ENCODE measurements around the gene ARSI.

ARSI gene

DNA sequence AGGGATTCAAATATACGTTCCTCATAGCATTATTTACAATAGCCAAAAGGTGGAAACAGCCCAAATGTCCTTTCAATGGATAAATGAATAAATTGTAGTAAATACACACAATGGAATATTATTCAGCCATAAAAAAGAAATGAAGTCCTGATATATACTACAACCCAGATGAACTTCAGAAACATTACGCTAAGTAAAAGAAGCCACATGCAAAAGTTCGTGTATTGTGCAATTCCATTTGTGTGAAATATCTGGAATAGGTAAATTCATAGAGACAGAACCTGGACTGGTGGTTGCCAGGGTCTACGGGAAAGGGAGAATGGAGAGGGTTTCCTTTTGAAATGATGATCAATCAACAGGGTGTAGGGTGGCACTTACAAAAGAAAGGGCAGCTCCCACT, 12.5 kb upstream of the ARSI start:
- Histone ChIP-seq H3K9me3 (ENCODE audit: control insufficient read depth in 1 of 2, low read length in 2 of 2) (no peaks in the 10 kb centered on the region), H3K36me3 (ENCODE audit: control insufficient read depth in 1 of 2, insufficient read depth in 2 of 2, low read length in 2 of 2) (no peaks in the 10 kb centered on the region), H3K27me3 (ENCODE audit: low read depth, low read length) (no peaks in the 10 kb centered on the region), H3K27ac (ENCODE audit: low read length) (no peak overlapping the region), H3K4me1 (ENCODE audit: control insufficient read depth in 1 of 2, insufficient read depth in 2 of 2, low read length in 2 of 2) (no peaks in the 10 kb centered on the region), H3K4me3 (ENCODE audit: low read depth in 1 of 2, low read length in 2 of 2) (no peak overlapping the region)

DNA sequence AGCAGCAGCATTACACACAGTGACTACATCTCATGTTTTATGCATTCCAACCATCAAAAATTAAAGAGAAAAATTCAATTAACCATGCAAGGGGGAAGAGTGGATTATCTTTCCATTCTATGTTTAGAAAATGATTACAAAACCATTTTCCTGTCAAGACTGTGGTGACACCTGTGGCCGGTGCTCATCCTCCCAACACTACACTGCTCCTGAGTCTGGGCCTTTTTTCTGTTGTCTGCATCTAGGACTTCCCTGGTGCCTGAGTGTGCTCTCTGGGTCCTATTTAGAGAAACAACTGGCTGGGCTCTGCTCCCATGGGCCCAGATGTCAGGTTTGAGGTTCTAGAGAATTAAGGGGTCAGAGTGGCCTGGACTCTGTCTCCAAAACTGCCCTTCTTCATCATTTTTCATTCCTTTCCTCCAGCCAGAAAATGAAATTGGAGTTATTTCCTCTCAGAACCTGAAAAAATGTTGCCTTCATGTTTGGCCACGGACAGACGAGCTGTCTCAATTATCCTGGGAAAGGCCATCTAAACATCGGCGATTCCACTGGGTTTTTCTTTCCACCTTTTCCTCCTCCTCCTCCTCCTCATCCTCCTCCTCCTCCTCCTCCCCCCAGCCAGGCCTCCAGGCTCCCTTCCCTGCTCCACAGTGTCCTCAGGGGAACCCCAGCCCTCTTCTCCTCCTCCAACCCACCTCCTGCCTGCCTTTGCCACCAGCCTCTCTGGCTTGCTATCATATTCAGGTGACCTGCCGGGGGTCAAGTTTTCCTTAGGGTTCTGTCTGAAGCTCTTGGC, 11.4 kb upstream of the ARSI start:
- Histone ChIP-seq H3K4me3 (ENCODE audit: low read depth in 1 of 2, low read length in 2 of 2) (no peak overlapping the region), H3K9me3 (ENCODE audit: control insufficient read depth in 1 of 2, low read length in 2 of 2) (no peaks in the 10 kb centered on the region), H3K27me3 (ENCODE audit: low read depth, low read length) (no peaks in the 10 kb centered on the region), H3K27ac (ENCODE audit: low read length) (no peak overlapping the region), H3K36me3 (ENCODE audit: control insufficient read depth in 1 of 2, insufficient read depth in 2 of 2, low read length in 2 of 2) (no peaks in the 10 kb centered on the region), H3K4me1 (ENCODE audit: control insufficient read depth in 1 of 2, insufficient read depth in 2 of 2, low read length in 2 of 2) (peaks cover 0 to 5% of the 10 kb centered on the region in 2 donors)

DNA sequence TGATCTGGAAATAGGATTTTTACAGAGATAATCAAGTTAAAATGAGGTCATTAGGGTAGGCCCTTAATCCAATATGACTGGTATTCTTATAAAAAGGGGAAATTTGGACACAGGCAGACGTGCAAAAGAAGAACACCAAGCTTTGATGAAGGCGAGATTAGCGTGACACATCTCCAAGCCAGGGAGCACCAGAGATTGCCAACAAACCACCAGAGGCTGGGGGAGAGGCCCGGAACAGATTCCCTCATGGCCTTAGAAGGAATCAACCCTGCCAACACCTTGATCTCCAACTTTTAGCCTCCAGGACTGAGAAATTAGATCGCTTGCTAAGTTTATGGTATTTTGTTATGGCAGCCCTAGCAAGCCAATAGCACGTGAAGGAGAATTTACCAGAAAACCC, 10.8 kb upstream of the ARSI start:
- Histone ChIP-seq H3K4me3 (ENCODE audit: low read depth in 1 of 2, low read length in 2 of 2) (no peak overlapping the region), H3K9me3 (ENCODE audit: control insufficient read depth in 1 of 2, low read length in 2 of 2) (no peaks in the 10 kb centered on the region), H3K27me3 (ENCODE audit: low read depth, low read length) (no peaks in the 10 kb centered on the region), H3K27ac (ENCODE audit: low read length) (no peak overlapping the region), H3K36me3 (ENCODE audit: control insufficient read depth in 1 of 2, insufficient read depth in 2 of 2, low read length in 2 of 2) (no peaks in the 10 kb centered on the region), H3K4me1 (ENCODE audit: control insufficient read depth in 1 of 2, insufficient read depth in 2 of 2, low read length in 2 of 2) (peaks cover 0 to 7% of the 10 kb centered on the region in 2 donors)

DNA sequence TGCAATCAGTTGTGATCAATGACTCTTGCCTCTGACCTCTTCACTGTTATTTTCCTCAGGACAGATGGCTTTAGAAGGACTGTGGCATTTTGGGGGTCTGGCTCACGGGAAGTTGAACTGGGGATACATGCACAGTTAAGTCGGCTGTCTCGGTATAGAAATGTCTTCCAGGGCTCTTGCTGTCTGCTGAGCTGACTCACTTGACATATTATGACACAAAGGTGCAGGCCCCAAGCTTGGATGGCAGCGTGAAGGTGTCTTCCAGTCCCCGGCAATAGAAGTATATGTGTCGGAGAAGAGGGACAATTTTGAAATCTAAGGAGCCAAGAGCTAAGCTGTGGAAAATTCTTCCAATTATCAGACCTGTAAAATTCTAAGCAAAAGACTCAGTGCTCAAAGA, 9.8 kb upstream of the ARSI start:
- Histone ChIP-seq H3K36me3 (ENCODE audit: control insufficient read depth in 1 of 2, insufficient read depth in 2 of 2, low read length in 2 of 2) (no peaks in the 10 kb centered on the region), H3K4me1 (ENCODE audit: control insufficient read depth in 1 of 2, insufficient read depth in 2 of 2, low read length in 2 of 2) (peaks cover 0 to 7% of the 10 kb centered on the region in 2 donors), H3K4me3 (ENCODE audit: low read depth in 1 of 2, low read length in 2 of 2) (no peak overlapping the region), H3K9me3 (ENCODE audit: control insufficient read depth in 1 of 2, low read length in 2 of 2) (no peaks in the 10 kb centered on the region), H3K27ac (ENCODE audit: low read length) (no peak overlapping the region), H3K27me3 (ENCODE audit: low read depth, low read length) (no peaks in the 10 kb centered on the region)

DNA sequence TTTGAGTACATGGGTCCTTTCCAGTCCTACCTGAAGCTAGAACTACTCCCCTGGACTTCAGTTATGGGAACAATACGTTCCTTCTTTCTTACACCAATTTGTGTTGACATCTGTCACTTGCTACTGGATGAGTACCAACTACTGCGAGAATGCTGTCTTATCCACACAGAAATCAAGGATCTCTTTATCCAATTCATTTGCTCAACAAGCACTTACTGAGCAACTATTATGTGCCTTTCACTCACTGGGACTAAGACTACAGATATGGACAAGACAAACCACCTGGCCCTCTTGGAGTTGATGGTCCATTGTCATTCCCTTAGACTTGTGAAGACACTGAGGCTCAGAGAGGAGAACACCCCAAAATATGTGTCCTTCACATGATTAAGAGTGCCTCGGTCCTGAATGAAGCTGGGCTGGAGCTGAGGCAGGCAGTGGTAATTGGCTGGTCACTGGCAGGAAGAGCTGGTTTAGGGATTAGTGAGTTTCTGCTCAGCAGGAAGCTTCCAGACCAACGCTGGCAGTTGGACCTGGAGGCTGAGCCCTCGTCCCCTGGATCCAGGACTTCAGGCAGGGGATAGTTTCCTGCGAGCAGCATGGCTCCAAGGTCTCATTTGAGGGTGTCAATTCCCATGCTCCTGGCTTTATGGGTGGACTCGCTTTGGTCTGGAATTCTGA, 8.4 kb upstream of the ARSI start:
- Histone ChIP-seq H3K9me3 (ENCODE audit: control insufficient read depth in 1 of 2, low read length in 2 of 2) (no peaks in the 10 kb centered on the region), H3K4me3 (ENCODE audit: low read depth in 1 of 2, low read length in 2 of 2) (no peak overlapping the region), H3K36me3 (ENCODE audit: control insufficient read depth in 1 of 2, insufficient read depth in 2 of 2, low read length in 2 of 2) (no peaks in the 10 kb centered on the region), H3K27me3 (ENCODE audit: low read depth, low read length) (no peaks in the 10 kb centered on the region), H3K4me1 (ENCODE audit: control insufficient read depth in 1 of 2, insufficient read depth in 2 of 2, low read length in 2 of 2) (peaks cover 0 to 7% of the 10 kb centered on the region in 2 donors), H3K27ac (ENCODE audit: low read length) (no peak overlapping the region)

DNA sequence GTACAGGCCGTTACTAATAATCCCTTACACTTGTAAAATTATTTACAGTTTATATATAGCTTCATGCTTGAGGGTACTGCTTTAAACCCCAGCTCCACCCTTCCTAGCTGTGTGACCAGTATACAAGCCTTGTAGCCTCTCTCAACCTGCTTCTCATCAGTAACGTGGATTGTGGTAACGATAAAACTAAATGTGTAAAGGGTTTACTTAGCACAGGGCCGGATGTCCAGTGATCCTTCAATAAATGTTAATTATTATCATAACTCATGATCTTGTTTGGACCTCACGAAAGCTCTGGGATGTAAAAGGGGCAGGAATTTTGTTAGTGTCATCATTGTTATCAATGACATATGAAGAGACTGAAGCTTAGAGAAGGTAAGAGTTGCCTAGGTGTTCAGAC, 7.5 kb upstream of the ARSI start:
- H3K27ac ChIP-seq (ENCODE audit: low read length) = no peak overlapping the region
- peaks cover 0 to 7% of the 10 kb centered on the region in 2 donors for H3K4me1 ChIP-seq (ENCODE audit: control insufficient read depth in 1 of 2, insufficient read depth in 2 of 2, low read length in 2 of 2)
- no peaks in the 10 kb centered on the region for H3K36me3 ChIP-seq (ENCODE audit: control insufficient read depth in 1 of 2, insufficient read depth in 2 of 2, low read length in 2 of 2)
- no peak overlapping the region for H3K4me3 ChIP-seq (ENCODE audit: low read depth in 1 of 2, low read length in 2 of 2)
- no peaks in the 10 kb centered on the region for H3K27me3 ChIP-seq (ENCODE audit: low read depth, low read length)
- no peaks in the 10 kb centered on the region for H3K9me3 ChIP-seq (ENCODE audit: control insufficient read depth in 1 of 2, low read length in 2 of 2)

DNA sequence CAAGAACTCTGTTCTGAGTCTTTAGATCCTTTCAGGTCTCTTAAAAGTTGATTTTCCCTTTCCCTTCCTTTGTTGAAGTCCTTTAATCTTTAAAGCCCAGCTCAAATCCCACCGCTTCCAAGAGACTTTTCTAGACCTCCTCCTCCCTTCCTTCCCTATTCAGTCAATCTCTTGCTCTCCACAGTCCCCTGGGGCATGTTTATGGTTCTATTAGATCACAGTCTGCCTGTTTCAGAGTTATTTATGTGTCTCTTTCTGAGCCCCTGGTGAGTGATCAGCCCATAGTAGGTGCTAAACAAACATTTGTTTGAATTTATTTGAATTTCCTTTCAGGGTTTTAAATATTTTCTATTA, 7.2 kb upstream of the ARSI start:
- Histone ChIP-seq H3K27me3 (ENCODE audit: low read depth, low read length) (no peaks in the 10 kb centered on the region), H3K27ac (ENCODE audit: low read length) (no peak overlapping the region), H3K9me3 (ENCODE audit: control insufficient read depth in 1 of 2, low read length in 2 of 2) (no peaks in the 10 kb centered on the region), H3K4me3 (ENCODE audit: low read depth in 1 of 2, low read length in 2 of 2) (no peak overlapping the region), H3K36me3 (ENCODE audit: control insufficient read depth in 1 of 2, insufficient read depth in 2 of 2, low read length in 2 of 2) (no peaks in the 10 kb centered on the region), H3K4me1 (ENCODE audit: control insufficient read depth in 1 of 2, insufficient read depth in 2 of 2, low read length in 2 of 2) (peaks cover 0 to 7% of the 10 kb centered on the region in 2 donors)

DNA sequence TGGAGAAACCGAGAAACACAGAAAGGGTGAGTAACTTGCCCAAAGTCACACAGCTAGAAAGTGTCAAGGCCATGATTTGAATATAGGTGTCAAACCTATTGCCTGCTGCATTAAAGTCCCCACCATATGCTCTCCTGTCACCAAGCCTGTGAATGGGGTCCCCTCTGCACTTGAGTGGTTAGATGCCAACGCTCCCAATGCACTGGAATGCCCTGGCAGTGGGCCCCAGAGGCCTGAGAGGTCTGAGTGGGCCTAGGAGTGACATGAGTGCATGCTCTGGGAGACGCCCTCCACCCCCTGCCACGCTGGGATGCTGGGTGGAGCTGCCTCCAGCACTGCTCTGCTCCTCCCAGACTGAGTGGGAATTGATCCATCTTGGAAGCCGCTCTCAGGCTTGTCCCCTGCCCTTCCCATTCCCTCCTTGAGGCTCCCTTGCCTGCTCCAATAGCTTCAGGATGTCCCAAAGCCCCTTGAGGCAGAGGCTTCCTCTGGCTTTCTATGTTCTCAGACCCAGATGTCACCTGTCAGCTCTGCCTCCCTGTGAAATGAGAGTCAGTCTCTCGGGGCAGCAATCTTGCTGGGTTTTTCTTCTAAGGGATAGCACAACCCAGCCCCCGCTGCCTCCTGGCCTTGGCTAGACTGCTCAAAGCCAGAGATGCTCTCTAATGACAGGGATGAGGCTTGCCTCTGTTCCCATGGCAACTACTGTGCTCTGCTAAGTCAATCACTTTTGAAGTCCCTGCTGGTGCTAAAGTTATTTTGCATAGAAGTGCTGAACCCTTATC, 6.6 kb upstream of the ARSI start:
- Histone ChIP-seq H3K36me3 (ENCODE audit: control insufficient read depth in 1 of 2, insufficient read depth in 2 of 2, low read length in 2 of 2) (no peaks in the 10 kb centered on the region), H3K9me3 (ENCODE audit: control insufficient read depth in 1 of 2, low read length in 2 of 2) (no peaks in the 10 kb centered on the region), H3K4me1 (ENCODE audit: control insufficient read depth in 1 of 2, insufficient read depth in 2 of 2, low read length in 2 of 2) (peaks cover 0 to 7% of the 10 kb centered on the region in 2 donors), H3K4me3 (ENCODE audit: low read depth in 1 of 2, low read length in 2 of 2) (no peak overlapping the region), H3K27me3 (ENCODE audit: low read depth, low read length) (no peaks in the 10 kb centered on the region), H3K27ac (ENCODE audit: low read length) (no peak overlapping the region)

DNA sequence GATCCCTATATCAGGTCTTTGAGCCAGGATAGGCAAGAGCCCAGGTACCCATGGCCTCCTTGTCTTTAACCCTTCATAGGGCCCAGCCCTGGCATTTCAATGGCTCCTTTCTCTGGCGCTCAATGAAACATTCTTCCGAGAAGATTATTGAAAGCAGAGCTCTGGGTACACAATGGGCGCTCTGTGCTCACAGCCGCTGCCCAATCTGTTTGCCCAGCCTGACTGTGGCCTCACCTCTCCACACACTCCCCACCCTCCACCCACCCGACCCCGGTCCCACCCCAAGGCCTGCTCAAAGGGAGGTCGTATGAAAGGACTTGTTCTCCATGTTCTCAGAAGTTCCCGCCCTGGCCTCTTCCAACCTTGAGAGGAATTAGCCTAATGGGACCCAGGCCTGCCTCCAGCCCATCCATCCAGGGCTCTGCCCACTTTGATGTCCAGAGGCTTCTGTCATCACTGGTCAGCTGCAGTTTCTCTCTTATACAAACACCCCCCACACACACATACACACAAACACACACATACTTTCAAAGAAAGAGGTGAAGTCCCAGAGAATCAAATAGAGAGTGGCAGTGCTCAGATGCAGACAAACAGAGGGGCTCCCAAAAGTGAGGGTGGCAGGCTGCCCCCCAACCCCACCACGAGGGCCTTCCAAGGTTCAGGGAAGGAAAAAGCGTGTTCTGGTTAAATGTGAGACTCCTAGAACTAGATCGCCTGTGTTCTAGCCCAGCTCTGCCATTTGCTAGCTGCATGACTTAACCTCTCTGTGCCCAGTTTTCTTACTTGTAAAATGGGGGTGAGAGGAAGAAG, 5.1 kb upstream of the ARSI start:
- Histone ChIP-seq H3K36me3 (ENCODE audit: control insufficient read depth in 1 of 2, insufficient read depth in 2 of 2, low read length in 2 of 2) (no peaks in the 10 kb centered on the region), H3K4me3 (ENCODE audit: low read depth in 1 of 2, low read length in 2 of 2) (no peak overlapping the region), H3K27me3 (ENCODE audit: low read depth, low read length) (no peaks in the 10 kb centered on the region), H3K4me1 (ENCODE audit: control insufficient read depth in 1 of 2, insufficient read depth in 2 of 2, low read length in 2 of 2) (peaks cover 0 to 15% of the 10 kb centered on the region in 2 donors), H3K9me3 (ENCODE audit: control insufficient read depth in 1 of 2, low read length in 2 of 2) (no peaks in the 10 kb centered on the region), H3K27ac (ENCODE audit: low read length) (no peak overlapping the region)

DNA sequence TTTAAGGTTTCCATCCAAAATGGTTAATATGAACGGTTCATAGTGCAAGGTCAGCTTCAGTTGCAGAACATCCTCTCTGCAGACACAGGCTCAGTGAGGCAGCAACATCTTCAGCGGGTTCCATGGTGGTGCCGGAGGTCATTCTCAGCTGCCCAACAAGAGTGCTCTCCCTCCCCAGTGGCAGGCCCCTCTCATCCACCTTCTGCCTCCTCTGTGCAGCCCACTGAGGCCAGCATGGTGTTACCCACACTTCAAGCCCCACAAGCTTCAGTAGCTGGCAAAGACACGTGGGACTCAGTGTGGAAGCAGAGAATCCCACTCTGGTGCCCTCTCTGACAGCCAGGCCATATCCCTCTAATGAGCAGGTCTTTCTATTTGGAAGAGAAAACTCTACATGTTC, 4.1 kb upstream of the ARSI start:
- Histone ChIP-seq H3K27me3 (ENCODE audit: low read depth, low read length) (no peaks in the 10 kb centered on the region), H3K4me3 (ENCODE audit: low read depth in 1 of 2, low read length in 2 of 2) (no peak overlapping the region), H3K4me1 (ENCODE audit: control insufficient read depth in 1 of 2, insufficient read depth in 2 of 2, low read length in 2 of 2) (peaks cover 0 to 25% of the 10 kb centered on the region in 2 donors), H3K27ac (ENCODE audit: low read length) (no peak overlapping the region), H3K9me3 (ENCODE audit: control insufficient read depth in 1 of 2, low read length in 2 of 2) (no peaks in the 10 kb centered on the region), H3K36me3 (ENCODE audit: control insufficient read depth in 1 of 2, insufficient read depth in 2 of 2, low read length in 2 of 2) (no peaks in the 10 kb centered on the region)

DNA sequence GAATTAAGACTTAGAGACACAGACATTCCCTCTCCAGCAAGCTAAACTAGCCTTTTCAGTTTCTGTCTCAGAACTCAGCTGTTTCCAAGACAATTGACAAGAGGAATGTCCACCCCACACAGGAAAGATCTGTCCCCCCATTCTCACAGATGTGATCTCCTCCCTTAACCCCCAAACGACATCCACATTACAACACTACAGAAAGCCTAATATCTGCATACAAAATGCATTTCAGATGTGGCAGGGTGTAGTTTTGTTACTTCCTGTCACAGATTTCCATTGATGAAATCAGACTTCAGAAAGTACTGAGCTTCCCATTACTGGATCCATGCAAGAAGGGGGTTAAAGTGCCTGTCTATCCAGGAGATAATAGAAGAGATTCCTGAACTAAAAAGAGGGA, 2.9 kb upstream of the ARSI start:
- Histone ChIP-seq H3K4me1 (ENCODE audit: control insufficient read depth in 1 of 2, insufficient read depth in 2 of 2, low read length in 2 of 2) (peaks cover 0 to 27% of the 10 kb centered on the region in 2 donors), H3K36me3 (ENCODE audit: control insufficient read depth in 1 of 2, insufficient read depth in 2 of 2, low read length in 2 of 2) (no peaks in the 10 kb centered on the region)

More for the DNA sequence above, 2.9 kb upstream of the ARSI start:
- no peaks in the 10 kb centered on the region for H3K27me3 ChIP-seq (ENCODE audit: low read depth, low read length)
- peak overlapping the region; percentile 5 for H3K27ac ChIP-seq (ENCODE audit: low read length)
- H3K9me3 ChIP-seq (ENCODE audit: control insufficient read depth in 1 of 2, low read length in 2 of 2) = no peaks in the 10 kb centered on the region
- H3K4me3 ChIP-seq (ENCODE audit: low read depth in 1 of 2, low read length in 2 of 2) = no peak overlapping the region
